NAMALWA (cell line): ENCODE data around the gene PCBD2.
A peak's percentile ranks its signal among the peaks of the same experiment; 100 is the strongest.
"Not testable (repeated sequence)": the region's sequence is repeated elsewhere in the genome, so short reads cannot be mapped to it uniquely, and the experiment has no call there.

ENCODE experiments used
- DNase-seq: peaks from one replicate; pipeline ENCODE4 v3.0.0-alpha.2; 2015; ENCODE audit warnings: low spot score

The PCBD2 gene

DNA sequence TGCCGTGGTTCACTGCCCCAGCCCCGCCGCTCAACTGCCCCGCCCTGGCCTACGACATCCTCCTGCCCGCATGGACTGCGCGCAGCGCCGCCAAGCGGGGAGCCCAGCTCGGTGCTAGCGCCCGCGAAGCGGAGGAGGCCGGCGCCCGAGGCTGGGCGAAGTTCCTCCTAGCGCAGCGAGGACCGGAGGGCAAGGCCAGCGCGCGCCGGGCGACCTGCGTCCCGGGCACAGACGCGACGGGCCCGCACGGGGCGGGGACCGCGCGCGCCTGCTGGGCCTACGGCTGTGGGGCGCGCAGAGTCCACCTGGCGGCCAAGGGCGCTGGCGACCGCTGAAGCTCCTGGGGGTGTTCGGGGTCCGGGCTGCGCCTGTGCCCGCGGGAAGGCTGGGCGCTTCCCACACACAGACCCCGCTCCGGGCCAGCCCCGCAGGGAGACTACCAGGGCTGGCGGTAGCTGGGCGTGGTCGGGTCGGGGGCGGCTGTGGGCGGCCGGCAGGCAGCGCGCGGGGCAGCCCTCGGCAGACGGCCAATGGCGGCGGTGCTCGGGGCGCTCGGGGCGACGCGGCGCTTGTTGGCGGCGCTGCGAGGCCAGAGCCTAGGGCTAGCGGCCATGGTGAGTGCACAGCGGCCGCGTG lies at the start of gene PCBD2:
Gene PCBD2, plus strand, starts transcription at position 522 of the 636 bp plus-strand sequence. Its CDS starts 9 bp downstream, at position 531.
- peak; percentile 95 for DNase-seq

DNA sequence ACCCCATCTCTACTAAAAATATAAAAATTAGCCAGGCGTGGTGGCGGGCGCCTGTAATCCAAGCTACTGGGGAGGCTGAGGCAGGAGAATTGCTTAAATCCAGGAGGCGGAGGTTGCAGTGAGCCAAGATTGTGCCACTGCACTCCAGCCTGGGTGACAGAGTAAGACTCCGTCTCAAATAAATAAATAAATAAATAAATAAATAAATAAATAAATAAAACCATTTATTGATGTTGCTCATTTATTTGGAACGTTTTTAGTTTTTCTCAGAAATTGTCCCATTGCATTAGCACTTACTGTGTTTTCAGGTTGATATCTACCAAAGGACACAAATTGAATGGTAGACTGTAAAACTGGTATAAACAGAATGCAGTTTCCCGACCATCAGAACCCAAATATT lies 48.5 kb upstream of the PCBD2 start:
- DNase-seq = not testable (repeated sequence)

DNA sequence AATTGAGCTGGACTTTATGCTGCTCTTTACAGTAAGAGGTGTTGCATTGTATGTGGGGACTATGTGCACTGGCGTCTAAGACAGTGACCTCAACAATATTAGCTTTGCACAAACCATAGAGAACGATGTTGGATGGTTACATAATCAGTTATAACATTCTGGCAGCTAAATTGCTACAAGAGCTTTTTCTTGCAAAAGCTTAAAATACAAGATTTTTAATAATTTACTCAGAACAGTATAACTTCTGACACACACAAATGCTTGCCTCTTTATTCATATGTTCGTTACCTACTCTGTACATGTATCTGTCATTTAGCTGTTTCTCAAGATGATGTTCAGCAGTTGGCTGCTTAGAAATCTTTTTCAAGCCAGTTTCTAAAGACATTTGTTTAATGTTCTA lies 47.5 kb upstream of the PCBD2 start:
- no peak for DNase-seq

DNA sequence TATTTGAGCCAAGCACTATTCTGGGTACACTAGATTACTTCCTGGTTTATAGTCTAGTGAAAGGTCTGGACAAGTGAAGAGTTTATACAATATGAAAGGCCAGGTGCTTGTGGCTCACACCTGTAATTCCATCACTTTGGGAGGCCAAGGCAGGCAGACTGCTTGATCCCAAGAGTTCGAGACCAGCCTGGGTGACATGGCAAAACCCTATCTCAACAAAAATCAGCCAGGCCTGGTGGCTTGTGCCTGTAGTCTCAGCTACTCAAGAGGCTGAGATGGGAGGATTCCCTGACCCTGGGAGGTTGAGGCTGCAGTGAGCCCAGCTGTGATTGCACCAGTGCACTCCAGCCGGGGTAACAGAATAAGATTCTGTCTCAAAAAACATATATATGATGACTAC lies 40.2 kb upstream of the PCBD2 start:
- DNase-seq = no peak

- peak; percentile 50 for DNase-seq
These were observed 31.4 kb upstream of the PCBD2 start for GRCh38 chr5:134873494-134873893.

DNA sequence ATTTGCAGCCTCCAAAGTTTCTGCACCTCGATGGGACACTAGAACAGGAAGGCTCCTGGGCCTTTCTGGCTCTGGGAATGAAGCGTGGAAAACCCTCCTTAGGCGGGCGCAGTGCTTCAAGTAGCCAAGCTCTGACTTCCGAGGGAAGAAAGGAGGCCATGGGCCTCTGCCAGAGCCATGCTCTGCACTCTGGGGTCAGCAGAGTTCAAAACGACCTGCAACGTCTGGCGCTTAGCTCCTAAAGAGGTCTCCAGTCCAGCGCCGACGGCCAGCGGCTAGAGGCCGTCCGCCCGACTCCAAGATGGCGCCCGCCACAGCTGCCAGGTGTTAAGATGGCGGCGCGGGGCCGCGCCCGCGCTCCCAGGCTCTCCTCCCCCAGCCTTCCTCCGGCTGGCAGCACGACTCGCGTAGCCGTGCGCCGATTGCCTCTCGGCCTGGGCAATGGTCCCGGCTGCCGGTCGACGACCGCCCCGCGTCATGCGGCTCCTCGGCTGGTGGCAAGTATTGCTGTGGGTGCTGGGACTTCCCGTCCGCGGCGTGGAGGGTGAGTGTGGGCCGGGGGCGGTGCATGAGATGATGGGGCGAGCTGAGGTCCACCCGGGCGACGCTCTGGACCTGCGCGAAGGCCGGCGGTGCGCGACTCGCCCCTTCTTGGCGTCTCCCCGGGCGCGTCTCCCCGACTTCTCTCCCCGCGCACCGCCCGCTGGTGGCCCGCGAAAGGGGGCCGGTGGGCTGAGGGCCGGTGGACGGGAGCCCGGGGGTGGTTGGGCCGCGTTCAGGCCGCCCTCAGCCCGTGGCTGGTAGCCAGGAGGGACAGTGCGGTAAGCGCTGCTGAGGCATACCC lies 30.7 kb upstream of the PCBD2 start, which contains the start of gene TXNDC15:
Gene TXNDC15, plus strand, starts transcription at position 385 of the 844 bp plus-strand sequence. Its CDS starts 57 bp downstream, at position 442.
- peak; percentile 83 for DNase-seq

GRCh38 chr5:134874831-134875655 lies 29.9 kb upstream of the PCBD2 start:
- peak; percentile 48 for DNase-seq

- peak; percentile 28 for DNase-seq
These were observed 27.8 kb upstream of the PCBD2 start for GRCh38 chr5:134877159-134877558.

- DNase-seq = no peak
These were observed 26.5 kb upstream of the PCBD2 start for GRCh38 chr5:134878403-134878802.

DNA sequence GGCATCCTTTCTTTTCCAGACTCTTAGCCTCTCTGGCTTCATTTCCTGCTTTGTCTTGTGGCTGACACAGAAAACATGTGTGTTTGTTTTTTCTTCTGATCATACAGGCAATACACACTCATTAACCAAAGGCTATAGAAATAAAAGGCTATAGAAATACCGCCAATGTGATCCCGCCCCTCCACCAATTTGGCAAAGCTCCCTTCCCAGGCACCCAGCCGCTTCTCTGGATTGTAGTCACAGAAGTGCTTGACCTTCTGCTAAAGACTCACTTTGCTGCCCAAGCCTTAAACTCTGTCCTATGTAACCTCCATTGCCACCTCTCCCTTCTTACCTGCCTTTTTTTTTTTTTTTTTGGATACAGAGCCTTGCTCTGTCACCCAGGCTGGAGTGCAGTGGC lies 25.5 kb upstream of the PCBD2 start:
- no peak for DNase-seq

- not testable (repeated sequence) for DNase-seq
These were observed 24.0 kb upstream of the PCBD2 start for GRCh38 chr5:134880937-134881336.

GRCh38 chr5:134881711-134882110 lies 23.2 kb upstream of the PCBD2 start:
- not testable (repeated sequence) for DNase-seq

- no peak for DNase-seq
These were observed 17.3 kb upstream of the PCBD2 start for GRCh38 chr5:134887593-134888159.

GRCh38 chr5:134889335-134889734 lies 15.6 kb upstream of the PCBD2 start:
- no peak for DNase-seq

GRCh38 chr5:134891473-134891872 lies 13.5 kb upstream of the PCBD2 start:
- DNase-seq = no peak

DNA sequence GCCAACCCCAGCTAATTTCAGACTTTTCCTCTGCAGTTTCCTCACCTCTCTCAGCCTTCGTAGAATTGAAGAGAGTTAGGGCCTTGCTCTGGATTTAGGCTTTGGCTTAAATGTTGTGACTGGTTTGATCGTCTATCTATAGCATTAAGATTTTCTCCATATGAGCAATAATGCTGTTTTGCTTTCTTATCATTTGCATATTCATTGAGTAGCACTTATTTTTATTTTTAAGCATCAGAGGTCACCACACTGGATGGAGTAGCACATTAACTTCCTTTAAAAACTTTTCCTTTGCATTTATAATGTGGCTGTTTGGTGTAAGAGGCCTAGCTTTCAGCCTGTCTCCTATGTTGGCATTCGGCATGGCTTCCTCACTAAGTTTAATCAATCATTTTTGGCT lies 12.6 kb upstream of the PCBD2 start:
- DNase-seq = no peak

DNA sequence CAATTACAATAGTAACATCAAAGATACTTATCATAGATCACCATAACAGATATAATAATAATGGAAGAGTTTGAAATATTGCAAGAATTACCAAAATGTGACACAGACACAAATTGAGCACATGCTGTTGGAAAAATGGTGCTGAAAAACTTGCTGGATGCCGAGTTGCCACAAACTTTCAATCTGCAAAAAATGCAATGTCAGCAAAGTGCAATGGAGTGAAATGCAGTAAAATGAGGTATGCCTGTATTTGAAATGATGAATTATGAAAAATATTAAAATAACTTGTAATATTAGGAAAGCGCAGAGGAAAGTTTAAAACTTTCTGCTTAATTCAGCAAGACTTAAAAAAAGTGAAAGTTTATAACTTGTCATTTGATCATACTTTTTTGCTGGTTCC lies 12.0 kb upstream of the PCBD2 start:
- no peak for DNase-seq

GRCh38 chr5:134893748-134894505 lies 11.0 kb upstream of the PCBD2 start:
- DNase-seq = no peak

DNA sequence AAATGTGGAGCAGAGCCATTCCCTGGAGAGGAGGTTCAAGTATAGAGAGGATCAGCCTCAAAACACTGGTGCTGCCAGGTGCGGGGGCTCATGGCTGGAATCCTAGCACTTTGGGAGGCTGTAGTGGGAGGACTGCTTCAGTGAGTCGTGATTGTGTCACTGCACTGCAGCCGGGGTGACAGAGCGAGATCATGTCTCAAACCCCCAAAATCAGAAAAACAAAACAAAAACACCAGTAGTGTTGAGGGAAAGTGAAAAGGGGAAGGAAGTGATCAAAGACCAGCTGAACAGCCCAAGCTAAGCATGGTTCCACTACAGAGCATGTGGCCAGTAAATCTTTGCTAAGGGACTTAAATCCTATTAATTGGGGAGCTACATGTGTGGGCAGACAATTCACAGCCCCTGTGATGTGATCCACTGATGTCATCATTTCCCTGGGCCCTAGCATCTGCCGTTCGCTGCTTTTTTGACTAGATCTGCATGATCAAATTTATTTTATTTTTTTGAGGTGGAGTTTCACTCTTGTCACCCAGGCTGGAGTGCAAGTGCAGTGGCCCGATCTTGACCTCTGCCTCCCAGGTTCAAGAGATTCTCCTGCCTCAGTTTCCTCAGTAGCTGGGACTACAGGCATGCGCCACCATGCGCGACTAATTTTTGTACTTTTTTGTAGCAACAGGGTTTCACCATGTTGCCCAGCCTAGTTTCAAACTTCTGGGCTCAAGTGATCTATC lies 2.7 kb upstream of the PCBD2 start:
- peak; percentile 90 for DNase-seq

DNA sequence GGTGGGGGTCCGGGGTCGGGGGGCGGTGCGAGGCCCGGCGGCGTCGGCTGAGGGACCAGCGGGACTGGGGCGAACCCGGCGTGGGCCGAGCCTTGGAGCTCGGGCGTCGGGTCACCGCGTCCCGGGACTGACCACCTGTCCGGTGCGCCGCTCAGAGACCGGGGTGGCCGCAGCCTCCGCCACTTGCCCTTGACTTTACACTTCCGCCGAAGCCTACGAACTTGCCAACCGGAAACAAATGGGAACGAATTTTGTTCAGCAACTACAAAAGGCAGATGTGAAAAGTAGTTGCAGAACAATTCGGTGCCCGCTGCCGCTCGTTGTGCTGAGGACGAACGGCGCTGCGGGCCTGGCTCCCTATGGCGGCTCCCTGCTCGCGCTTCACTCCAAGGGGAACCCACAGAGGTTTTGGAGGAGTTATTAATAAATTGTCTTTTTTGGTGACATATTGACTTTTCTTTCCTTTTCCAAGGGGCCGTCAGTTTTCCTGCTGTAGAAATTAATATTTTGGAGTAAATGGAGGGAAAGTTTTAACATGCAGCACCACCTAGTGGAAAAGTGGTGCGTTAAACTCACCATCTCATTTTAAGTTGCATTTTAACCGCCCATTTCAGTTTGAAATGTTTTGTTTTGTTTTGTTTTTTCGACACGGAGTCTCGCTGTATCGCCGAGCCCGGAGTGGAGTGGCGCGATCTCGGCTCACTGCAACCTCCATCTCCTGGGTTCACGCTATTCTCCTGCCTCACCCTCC lies 490 bp downstream of the PCBD2 start:
- DNase-seq = peak; percentile 87
